IMR-90 (cell line): ENCODE measurements around the gene DACH1. TPM values are rescaled to one million over a fixed set of nuclear protein-coding genes. Genes with fewer than 3 reads are reported as not detected.

Source experiments
- ATAC-seq: fragments of 200-7000 bp; cut with Tn5 transposase; 2 replicates; pipeline ENCODE4 v1.9.1; 2020; ENCODE audit warnings: low read depth, mild to moderate bottlenecking, moderate library complexity
- BruUV-seq: library from RNA; stranded (reverse); fragments of 400-500 nt; replicated peaks from 2 replicates; lab custom pipeline; 2021; lab: Mats Ljungman, UMichigan
- CTCF ChIA-PET: fragments of 300-600 bp; formaldehyde crosslinking; extraction: SDS; loops from one replicate; lab custom pipeline; 2021; ENCODE audit warnings: antibody characterized with exemption; lab: Yijun Ruan, JAX
- POLR2A ChIA-PET: fragments of 300-600 bp; sonication (Branson Sonifier 250); formaldehyde crosslinking; loops from one replicate; lab custom pipeline; 2022; ENCODE audit warnings: antibody characterized with exemption; ENCODE audit not compliant: unreplicated experiment; lab: Charles Lee
- DNase-seq: peaks from one replicate; pipeline ENCODE4 v3.0.0; 2013
- H2AFZ ChIP-seq: replicated peaks from 2 replicates; pipeline ENCODE3; 2013; ENCODE audit warnings: low read length, mild to moderate bottlenecking; ENCODE audit not compliant: poor library complexity
- H2AK5ac ChIP-seq: 2 replicates; pipeline ENCODE4 v1.6.1; 2013; ENCODE audit warnings: low read depth, low read length, inconsistent platforms
- H2AK9ac ChIP-seq: replicated peaks from 2 replicates; pipeline ENCODE3; 2013; ENCODE audit warnings: mild to moderate bottlenecking, low read depth, low read length, moderate library complexity; ENCODE audit not compliant: poor library complexity
- H2BK120ac ChIP-seq: 2 replicates; pipeline ENCODE4 v1.6.1; 2013; ENCODE audit warnings: low read depth, low read length, inconsistent platforms
- H2BK15ac ChIP-seq: 3 replicates; pipeline ENCODE4 v1.6.1; 2013; ENCODE audit warnings: low read depth, low read length, inconsistent platforms
- H2BK20ac ChIP-seq: 2 replicates; pipeline ENCODE4 v1.6.1; 2013; ENCODE audit warnings: low read depth, mild to moderate bottlenecking, inconsistent platforms, low read length, moderate library complexity
- H2BK5ac ChIP-seq: 2 replicates; pipeline ENCODE4 v1.6.1; 2013; ENCODE audit warnings: mild to moderate bottlenecking, low read depth, low read length, inconsistent platforms; ENCODE audit not compliant: poor library complexity, severe bottlenecking
- H3K14ac ChIP-seq: replicated peaks from 2 replicates; pipeline ENCODE4 v1.6.1; 2013; ENCODE audit warnings: low read depth, low read length, inconsistent platforms
- H3K18ac ChIP-seq: 2 replicates; pipeline ENCODE4 v1.6.1; 2013; ENCODE audit warnings: low read depth, low read length, control low read depth
- H3K23ac ChIP-seq: 2 replicates; pipeline ENCODE4 v1.6.1; 2013; ENCODE audit warnings: low read depth, low read length, inconsistent platforms
- H3K27ac ChIP-seq: 2 replicates; pipeline ENCODE4 v1.5.1; 2013; ENCODE audit warnings: mild to moderate bottlenecking, control low read depth, low read length; ENCODE audit not compliant: insufficient read depth
- H3K27me3 ChIP-seq: 2 replicates; pipeline ENCODE4 v1.6.1; 2013; ENCODE audit warnings: low read length; ENCODE audit not compliant: control insufficient read depth, insufficient read depth
- H3K36me3 ChIP-seq: 2 replicates; pipeline ENCODE4 v1.6.1; 2013; ENCODE audit warnings: low read length, mixed read lengths; ENCODE audit not compliant: control insufficient read depth, insufficient read depth
- H3K4ac ChIP-seq: 2 replicates; pipeline ENCODE4 v1.6.1; 2013; ENCODE audit warnings: low read depth, low read length, inconsistent platforms
- H3K4me1 ChIP-seq: 2 replicates; pipeline ENCODE4 v1.6.1; 2013; ENCODE audit warnings: low read length, mixed read lengths; ENCODE audit not compliant: control insufficient read depth, insufficient read depth
- H3K4me2 ChIP-seq: 2 replicates; pipeline ENCODE4 v1.6.1; 2013; ENCODE audit warnings: low read depth, mild to moderate bottlenecking, control low read depth, low read length, moderate library complexity
- H3K4me3 ChIP-seq: 2 replicates; pipeline ENCODE4 v1.5.1; 2013; ENCODE audit warnings: low read depth, mild to moderate bottlenecking, control low read depth, low read length, moderate library complexity; ENCODE audit not compliant: insufficient read depth
- H3K56ac ChIP-seq: 2 replicates; pipeline ENCODE4 v1.6.1; 2013; ENCODE audit warnings: low read length, inconsistent platforms; ENCODE audit not compliant: insufficient read depth; ENCODE audit errors: extremely low read depth
- H3K79me1 ChIP-seq, 2 experiments: 2 replicates each; pipeline ENCODE4 v1.6.1; 2013; ENCODE audit warnings: low read length in 2 of 2, inconsistent platforms in 1 of 2, low read depth in 1 of 2
- H3K9ac ChIP-seq: 2 replicates; pipeline ENCODE4 v1.6.1; 2013; ENCODE audit warnings: low read depth, low read length, control low read depth
- H3K9me1 ChIP-seq: 2 replicates; pipeline ENCODE4 v1.6.1; 2013; ENCODE audit warnings: low read length, inconsistent platforms; ENCODE audit not compliant: insufficient read depth
- H3K9me3 ChIP-seq: 2 replicates; pipeline ENCODE4 v1.6.1; 2013; ENCODE audit warnings: low read length; ENCODE audit not compliant: control insufficient read depth, insufficient read depth
- H4K20me1 ChIP-seq: 2 replicates; pipeline ENCODE4 v1.6.1; 2013; ENCODE audit warnings: low read length, inconsistent platforms; ENCODE audit not compliant: insufficient read depth
- H4K5ac ChIP-seq: 2 replicates; pipeline ENCODE4 v1.6.1; 2013; ENCODE audit warnings: mild to moderate bottlenecking, low read depth, low read length, control low read depth
- H4K8ac ChIP-seq, 2 experiments: 2 replicates each; pipeline ENCODE4 v1.6.1; 2013; ENCODE audit warnings: low read depth in 2 of 2, low read length in 2 of 2, control low read depth in 1 of 2, inconsistent platforms in 1 of 2
- H4K91ac ChIP-seq: 2 replicates; pipeline ENCODE4 v1.6.1; 2013; ENCODE audit warnings: low read depth, low read length, inconsistent platforms; ENCODE audit not compliant: insufficient read depth
- BHLHE40 ChIP-seq: fragments of 150-350 bp; IDR thresholded peaks from 2 replicates; pipeline ENCODE4 v1.6.1; 2016; ENCODE audit warnings: mild to moderate bottlenecking, low read depth, low read length
- CEBPB ChIP-seq: IDR thresholded peaks from 2 replicates; pipeline ENCODE4 v1.6.1; 2012; ENCODE audit warnings: low read depth, low read length, improper control_type of control experiment
- CHD1 ChIP-seq: IDR thresholded peaks from 2 replicates; pipeline ENCODE4 v1.6.1; 2012; ENCODE audit warnings: low read depth, low read length, improper control_type of control experiment
- FOS ChIP-seq: fragments of 150-350 bp; IDR thresholded peaks from 2 replicates; pipeline ENCODE4 v1.6.1; 2016; ENCODE audit warnings: low read depth, low read length
- MAZ ChIP-seq: IDR thresholded peaks from 2 replicates; pipeline ENCODE4 v1.6.1; 2012; ENCODE audit warnings: low read depth, mild to moderate bottlenecking, low read length, improper control_type of control experiment, moderate library complexity, borderline replicate concordance
- MXI1 ChIP-seq: IDR thresholded peaks from 2 replicates; pipeline ENCODE4 v1.6.1; 2012; ENCODE audit warnings: low read depth, mild to moderate bottlenecking, low read length, moderate library complexity, borderline replicate concordance
- RAD21 ChIP-seq: IDR thresholded peaks from 2 replicates; pipeline ENCODE4 v1.6.1; 2012; ENCODE audit warnings: low read length, improper control_type of control experiment
- RCOR1 ChIP-seq: IDR thresholded peaks from 2 replicates; pipeline ENCODE4 v1.6.1; 2012; ENCODE audit warnings: mild to moderate bottlenecking, low read length, improper control_type of control experiment; ENCODE audit not compliant: insufficient replicate concordance
- RFX5 ChIP-seq: IDR thresholded peaks from 2 replicates; pipeline ENCODE4 v1.8.0; 2012; ENCODE audit warnings: low read depth, mild to moderate bottlenecking, low read length, moderate library complexity
- WGBS, 2 experiments: methylation state at CpG; one replicate each; pipeline versions ENCODE4 v1.1.5 to v1.1.7; 2013; ENCODE audit warnings: missing lambda C conversion rate in 2 of 2; ENCODE audit not compliant: insufficient read length in 1 of 2; ENCODE audit errors: extremely low coverage in 2 of 2; 5-methylcytosine and 5-hydroxymethylcytosine counted together
- dilution Hi-C: fragments of 300-500 bp; cut with HindIII; formaldehyde crosslinking; loops from one replicate; pipeline ENCODE4 v1.14.3; 2018; ENCODE audit warnings: low sequenced_read_pairs; ENCODE audit not compliant: unreplicated experiment
- in situ Hi-C: fragments of 300-500 bp; cut with MboI; formaldehyde crosslinking; loops from 3 replicates; pipeline ENCODE4 v1.14.3; 2019; ENCODE audit warnings: low sequenced_read_pairs, inconsistent platforms, mixed read lengths
- intact Hi-C: fragments of 100-400 bp; cut with micrococcal nuclease; formaldehyde crosslinking; loops from 2 replicates; pipeline ENCODE4 v1.10.0; 2022
- polyA plus RNA-seq, 3 experiments: library from polyadenylated mRNA; depleted of rRNA; stranded (reverse); fragments of >200 nt; gene quantifications; 2 replicates each; pipeline ENCODE4 v1.2.3, GENCODE V29; 2012; ENCODE audit warnings: low replicate concordance in 1 of 3
- total RNA-seq: library from RNA; depleted of rRNA; stranded (reverse); fragments of >200 nt; gene quantifications from 2 replicates; pipeline ENCODE4 v1.2.3, GENCODE V29; 2012
- TF ChIP-seq, protein P1 (sequence below): conservative IDR thresholded peaks from 2 replicates; pipeline ENCODE4 v1.5.1; 2012; ENCODE audit warnings: mild to moderate bottlenecking, low read depth, low read length, improper control_type of control experiment
- TF ChIP-seq, protein P2 (sequence below): fragments of 150-350 bp; IDR thresholded peaks from 2 replicates; pipeline ENCODE4 v1.6.1; 2016; ENCODE audit warnings: low read depth, mild to moderate bottlenecking, low read length, moderate library complexity, borderline replicate concordance

The DACH1 gene
- total and polyA plus RNA-seq, 2 of the 4 experiments (the other 2 are of a cell fraction): not detected

DNA sequence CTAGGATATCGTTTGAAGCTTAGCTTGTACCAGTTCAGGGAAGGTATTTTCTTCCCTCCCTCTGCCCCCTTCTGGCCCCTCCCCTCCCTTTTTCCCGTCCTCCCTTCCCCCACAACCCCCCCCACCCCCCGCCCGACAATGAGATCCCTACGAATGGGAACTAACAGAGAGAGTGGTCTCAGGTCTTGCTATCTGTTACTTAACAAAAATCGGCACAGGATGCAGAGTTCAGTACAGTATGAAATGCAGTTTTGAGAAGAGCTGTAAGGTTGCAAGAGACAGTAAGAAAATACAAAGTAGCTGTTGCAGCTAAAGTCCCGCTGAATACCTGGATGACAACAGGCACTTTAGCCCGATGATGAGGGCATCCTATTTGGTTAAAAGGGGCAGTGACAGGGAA lies 3.1 kb upstream of the DACH1 start:
- Histone ChIP-seq H3K27ac (no peak overlapping the region), H3K79me1 (no peaks in the 10 kb centered on the region), H3K18ac (no peak overlapping the region), H2AK5ac (no peak overlapping the region), H3K4me3 (no peak overlapping the region), H3K9ac (no peak overlapping the region), H2BK15ac (no peak overlapping the region), H4K8ac (no peak overlapping the region), H3K14ac (no peak overlapping the region), H3K23ac (no peak overlapping the region), H2BK120ac (no peak overlapping the region), H3K9me3 (no peaks in the 10 kb centered on the region), H3K4me2 (no peak overlapping the region), H2AFZ (no peak overlapping the region), H4K5ac (no peak overlapping the region), H4K91ac (no peak overlapping the region), H3K4ac (no peak overlapping the region), H3K9me1 (no peaks in the 10 kb centered on the region), H2BK5ac (no peak overlapping the region), H3K56ac (no peak overlapping the region), H4K20me1 (no peaks in the 10 kb centered on the region), H2AK9ac (no peak overlapping the region), H3K36me3 (no peaks in the 10 kb centered on the region), H3K27me3 (peaks cover 17% of the 10 kb centered on the region; the same call in 1 of the 2 replicates), H3K4me1 (no peaks in the 10 kb centered on the region), H2BK20ac (no peak overlapping the region)
- BruUV-seq: no TSS peak
- TF ChIP-seq FOS (no peak), CEBPB (no peak), RFX5 (no peak), MXI1 (no peak), RCOR1 (no peak), MAZ (no peak), RAD21 (no peak), CHD1 (no peak), BHLHE40 (no peak)
- TF ChIP-seq, protein P1, sequence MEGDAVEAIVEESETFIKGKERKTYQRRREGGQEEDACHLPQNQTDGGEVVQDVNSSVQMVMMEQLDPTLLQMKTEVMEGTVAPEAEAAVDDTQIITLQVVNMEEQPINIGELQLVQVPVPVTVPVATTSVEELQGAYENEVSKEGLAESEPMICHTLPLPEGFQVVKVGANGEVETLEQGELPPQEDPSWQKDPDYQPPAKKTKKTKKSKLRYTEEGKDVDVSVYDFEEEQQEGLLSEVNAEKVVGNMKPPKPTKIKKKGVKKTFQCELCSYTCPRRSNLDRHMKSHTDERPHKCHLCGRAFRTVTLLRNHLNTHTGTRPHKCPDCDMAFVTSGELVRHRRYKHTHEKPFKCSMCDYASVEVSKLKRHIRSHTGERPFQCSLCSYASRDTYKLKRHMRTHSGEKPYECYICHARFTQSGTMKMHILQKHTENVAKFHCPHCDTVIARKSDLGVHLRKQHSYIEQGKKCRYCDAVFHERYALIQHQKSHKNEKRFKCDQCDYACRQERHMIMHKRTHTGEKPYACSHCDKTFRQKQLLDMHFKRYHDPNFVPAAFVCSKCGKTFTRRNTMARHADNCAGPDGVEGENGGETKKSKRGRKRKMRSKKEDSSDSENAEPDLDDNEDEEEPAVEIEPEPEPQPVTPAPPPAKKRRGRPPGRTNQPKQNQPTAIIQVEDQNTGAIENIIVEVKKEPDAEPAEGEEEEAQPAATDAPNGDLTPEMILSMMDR: no peak
- TF ChIP-seq, protein P2, sequence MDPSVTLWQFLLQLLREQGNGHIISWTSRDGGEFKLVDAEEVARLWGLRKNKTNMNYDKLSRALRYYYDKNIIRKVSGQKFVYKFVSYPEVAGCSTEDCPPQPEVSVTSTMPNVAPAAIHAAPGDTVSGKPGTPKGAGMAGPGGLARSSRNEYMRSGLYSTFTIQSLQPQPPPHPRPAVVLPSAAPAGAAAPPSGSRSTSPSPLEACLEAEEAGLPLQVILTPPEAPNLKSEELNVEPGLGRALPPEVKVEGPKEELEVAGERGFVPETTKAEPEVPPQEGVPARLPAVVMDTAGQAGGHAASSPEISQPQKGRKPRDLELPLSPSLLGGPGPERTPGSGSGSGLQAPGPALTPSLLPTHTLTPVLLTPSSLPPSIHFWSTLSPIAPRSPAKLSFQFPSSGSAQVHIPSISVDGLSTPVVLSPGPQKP: no peak
- intact Hi-C loops: no loop called here
- CTCF ChIA-PET: interaction anchor here (0.5 kb wide), 1 partner anchor 919 kb away, joined by 4 read pairs; no protein-coding TSS in a partner anchor
- ATAC-seq (no peak), DNase-seq (no peak)
- dilution Hi-C loops: no loop called here
- in situ Hi-C loops: loop anchor here (10.0 kb wide), 1 partner anchor 545 kb away; no protein-coding TSS in a partner anchor
- POLR2A ChIA-PET: no interaction called here
- no CpG with 5 or more reads among the region's 8 CpGs for WGBS, 2 experiments
